Dermis lymphatic vessel endothelial cell (primary cell): ENCODE data around the gene MAP6. TPM values are rescaled to one million over a fixed set of nuclear protein-coding genes. Genes with fewer than 3 reads are reported as not detected.

ENCODE experiments used
- total RNA-seq: library from RNA; depleted of rRNA; stranded (reverse); fragments of >200 nt; gene quantifications from 2 replicates; pipeline ENCODE4 v1.2.1, GENCODE V29; 2014

MAP6 gene
- total RNA-seq, result 0.11 and 0.77 TPM in 2 replicates

GRCh38 chr11:75668451-75669297 is at the start of gene MAP6:
Gene MAP6, minus strand, starts transcription at chr11:75669038. Its CDS starts 669 bp downstream, at chr11:75668369.

DNA sequence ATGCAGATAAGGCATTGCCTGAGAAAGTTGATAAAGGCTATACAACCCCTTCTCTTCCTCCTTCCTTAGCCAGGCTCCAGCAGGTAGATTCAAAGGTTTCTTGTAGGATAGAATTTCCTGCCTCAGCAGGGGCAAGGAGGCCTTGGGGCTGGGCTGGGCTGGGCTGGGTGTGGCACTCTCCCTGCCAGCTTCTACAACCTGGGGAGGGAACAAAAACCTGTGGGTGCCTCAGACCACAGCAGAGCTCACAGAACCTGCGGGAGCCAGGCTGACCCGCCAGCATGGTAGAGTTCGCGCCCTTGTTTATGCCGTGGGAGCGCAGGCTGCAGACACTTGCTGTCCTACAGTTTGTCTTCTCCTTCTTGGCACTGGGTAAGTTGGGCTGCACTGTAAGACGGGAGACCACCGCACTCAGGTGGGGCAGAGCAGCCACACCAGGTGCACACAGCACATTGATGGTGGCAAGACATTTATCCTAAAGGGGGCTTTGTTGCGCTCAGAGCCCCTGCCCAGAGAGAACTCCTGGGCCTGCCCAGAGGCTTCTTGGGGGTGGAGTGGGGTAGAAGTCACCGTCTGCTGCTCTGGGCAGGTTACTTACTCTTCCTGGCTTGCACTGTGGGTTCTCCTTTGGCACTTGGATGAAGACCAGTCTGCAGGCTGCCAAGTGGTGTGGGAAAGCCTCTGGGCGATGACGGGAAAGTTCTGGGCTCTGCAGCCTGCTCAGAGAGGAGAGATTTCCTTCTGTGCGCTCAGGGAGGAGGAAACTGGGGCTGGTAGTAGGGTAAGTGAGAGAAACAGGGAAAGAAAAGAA is 49.0 kb upstream of the MAP6 start, which contains the start of gene MOGAT2:
TSS of gene MOGAT2 (plus strand) at position 231 of the 811 bp plus-strand sequence. CDS start at position 282, 51 bp downstream.

DNA sequence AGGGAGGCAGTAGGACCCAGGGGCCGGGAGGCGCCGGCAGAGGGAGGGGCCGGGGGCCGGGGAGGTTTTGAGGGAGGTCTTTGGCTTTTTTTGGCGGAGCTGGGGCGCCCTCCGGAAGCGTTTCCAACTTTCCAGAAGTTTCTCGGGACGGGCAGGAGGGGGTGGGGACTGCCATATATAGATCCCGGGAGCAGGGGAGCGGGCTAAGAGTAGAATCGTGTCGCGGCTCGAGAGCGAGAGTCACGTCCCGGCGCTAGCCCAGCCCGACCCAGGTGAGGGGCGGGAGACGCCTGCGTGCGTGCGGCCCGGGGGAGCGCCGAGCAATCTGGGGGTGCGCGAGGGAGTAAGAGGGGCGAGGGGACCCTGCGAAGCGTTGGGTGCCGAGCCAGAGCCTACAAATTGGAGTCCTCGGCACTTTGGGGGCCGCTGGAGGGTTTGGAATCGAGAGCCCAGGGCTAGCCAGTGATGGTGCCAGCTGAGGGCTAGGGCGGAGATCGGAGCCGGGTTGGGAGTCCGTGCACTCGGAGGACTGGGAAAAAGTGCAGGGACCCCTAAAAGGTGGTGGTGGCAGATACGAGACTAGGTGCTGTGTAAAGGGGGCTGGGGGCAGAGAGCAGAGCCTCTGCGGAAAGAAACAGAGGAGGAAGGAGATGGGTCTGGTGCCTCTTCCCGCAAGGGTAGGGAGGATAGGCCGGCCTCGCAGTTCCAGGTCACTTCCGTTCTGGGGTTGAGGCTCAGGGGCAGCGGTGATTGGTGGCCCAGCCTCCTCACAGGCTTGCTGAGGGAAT is 106.6 kb downstream of the MAP6 start, which contains the start of gene SERPINH1:
TSS of gene SERPINH1 (plus strand) at position 206 of the 788 bp plus-strand sequence. CDS start 4,097 bp downstream, outside the sequence.

Other genes starting within 250 kb of the MAP6 start
- gene KLHL35, start 235.8 kb downstream of the MAP6 start, total RNA-seq, result 1.2 and 1.3 TPM in 2 replicates
- gene GDPD5, start 143.1 kb downstream of the MAP6 start, total RNA-seq, result 13.0 and 15.5 TPM in 2 replicates
- 238 and 300 TPM in 2 replicates for gene SERPINH1, start 106.8 kb downstream of the MAP6 start, total RNA-seq
- gene MOGAT2, start 48.8 kb upstream of the MAP6 start, total RNA-seq, result 0.09 TPM in 1 of 2 replicates, not detected in the other
- 0.11 and 0.26 TPM in 2 replicates for gene DGAT2, start 99.7 kb upstream of the MAP6 start, total RNA-seq
- gene UVRAG, start 146.2 kb upstream of the MAP6 start, total RNA-seq, result 39.1 and 60.3 TPM in 2 replicates